Measurements from ENCODE around the gene GSX2.
A peak's percentile ranks its signal among the peaks of the same experiment; 100 is the strongest.

GRCh38 chr4:54064317-54065111 is 35.4 kb upstream of the GSX2 start, which contains the start of gene CHIC2:
- TF ChIP-seq, protein P1, sequence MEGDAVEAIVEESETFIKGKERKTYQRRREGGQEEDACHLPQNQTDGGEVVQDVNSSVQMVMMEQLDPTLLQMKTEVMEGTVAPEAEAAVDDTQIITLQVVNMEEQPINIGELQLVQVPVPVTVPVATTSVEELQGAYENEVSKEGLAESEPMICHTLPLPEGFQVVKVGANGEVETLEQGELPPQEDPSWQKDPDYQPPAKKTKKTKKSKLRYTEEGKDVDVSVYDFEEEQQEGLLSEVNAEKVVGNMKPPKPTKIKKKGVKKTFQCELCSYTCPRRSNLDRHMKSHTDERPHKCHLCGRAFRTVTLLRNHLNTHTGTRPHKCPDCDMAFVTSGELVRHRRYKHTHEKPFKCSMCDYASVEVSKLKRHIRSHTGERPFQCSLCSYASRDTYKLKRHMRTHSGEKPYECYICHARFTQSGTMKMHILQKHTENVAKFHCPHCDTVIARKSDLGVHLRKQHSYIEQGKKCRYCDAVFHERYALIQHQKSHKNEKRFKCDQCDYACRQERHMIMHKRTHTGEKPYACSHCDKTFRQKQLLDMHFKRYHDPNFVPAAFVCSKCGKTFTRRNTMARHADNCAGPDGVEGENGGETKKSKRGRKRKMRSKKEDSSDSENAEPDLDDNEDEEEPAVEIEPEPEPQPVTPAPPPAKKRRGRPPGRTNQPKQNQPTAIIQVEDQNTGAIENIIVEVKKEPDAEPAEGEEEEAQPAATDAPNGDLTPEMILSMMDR (IDR thresholded peaks at IDR 0.05): no peak
- TF ChIP-seq POLR2A (IDR thresholded peaks at IDR 0.05): peak in 1 of 2 donors; percentile 90
